ENCODE data around the gene ARHGAP18.

ARHGAP18 gene

DNA sequence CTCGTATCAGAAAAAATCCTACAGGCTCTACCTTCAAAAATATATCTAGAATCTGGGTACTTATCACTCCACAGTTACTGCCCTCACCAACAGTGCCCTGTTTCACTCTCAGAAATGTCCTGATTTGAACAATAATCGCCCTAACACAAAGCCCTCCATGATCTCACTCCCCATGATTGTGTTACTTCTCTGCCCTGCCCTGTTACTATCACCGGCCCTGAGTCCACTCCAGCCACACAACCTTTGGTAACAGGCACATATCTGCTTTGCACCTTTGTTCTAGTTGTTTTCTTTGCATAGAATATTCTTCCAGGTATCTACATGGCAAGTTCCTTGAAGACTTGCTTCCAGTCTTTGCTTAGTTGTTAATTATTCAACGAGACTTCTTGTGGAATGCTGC, 142.0 kb downstream of the ARHGAP18 start:
- Histone ChIP-seq H3K36me3 (replicated peaks; ENCODE audit: insufficient read depth, low read length) (no peaks in the 10 kb centered on the region), H3K79me2 (ENCODE audit: low read length) (no peaks in the 10 kb centered on the region), H3K4me3 (ENCODE audit: low read length) (no peak overlapping the region), H3F3A (ENCODE audit: insufficient read depth, low read length) (no peaks in the 10 kb centered on the region), H3K4me1 (ENCODE audit: low read length) (no peaks in the 10 kb centered on the region), H3K4me2 (ENCODE audit: low read depth, low read length) (no peak overlapping the region), H2AFZ (ENCODE audit: low read length) (no peak overlapping the region), H3K9me2 (replicated peaks; ENCODE audit: insufficient read depth, low read length) (no peaks in the 10 kb centered on the region), H3K9ac (ENCODE audit: low read length) (no peak overlapping the region), H3K27ac (ENCODE audit: low read length) (no peak overlapping the region), H4K20me1 (ENCODE audit: insufficient read depth, low read length) (no peaks in the 10 kb centered on the region), H3K27me3 (replicated peaks; ENCODE audit: insufficient read depth, low read length) (no peaks in the 10 kb centered on the region), H3K9me3 (replicated peaks; ENCODE audit: insufficient read depth, low read length) (no peaks in the 10 kb centered on the region)
- no peak for TF ChIP-seq EZH2phosphoT487 (IDR thresholded peaks at IDR 0.05; ENCODE audit: low read length)
- no peak for TF ChIP-seq EZH2 (optimal IDR thresholded peaks at IDR 0.05; ENCODE audit: low read depth, low read length)
- TF ChIP-seq CTCF (IDR thresholded peaks at IDR 0.05; ENCODE audit: low read length): no peak
- DNase-seq: no peak

GRCh38 chr6:129567374-129567773, 142.6 kb downstream of the ARHGAP18 start:
- Histone ChIP-seq H3K4me1 (ENCODE audit: low read length) (no peaks in the 10 kb centered on the region), H3K4me3 (ENCODE audit: low read length) (no peak overlapping the region), H4K20me1 (ENCODE audit: insufficient read depth, low read length) (no peaks in the 10 kb centered on the region), H3K79me2 (ENCODE audit: low read length) (no peaks in the 10 kb centered on the region), H3K36me3 (replicated peaks; ENCODE audit: insufficient read depth, low read length) (no peaks in the 10 kb centered on the region), H3K27me3 (replicated peaks; ENCODE audit: insufficient read depth, low read length) (no peaks in the 10 kb centered on the region), H3K9me3 (replicated peaks; ENCODE audit: insufficient read depth, low read length) (no peaks in the 10 kb centered on the region), H2AFZ (ENCODE audit: low read length) (no peak overlapping the region), H3F3A (ENCODE audit: insufficient read depth, low read length) (no peaks in the 10 kb centered on the region), H3K4me2 (ENCODE audit: low read depth, low read length) (no peak overlapping the region), H3K9me2 (replicated peaks; ENCODE audit: insufficient read depth, low read length) (no peaks in the 10 kb centered on the region), H3K9ac (ENCODE audit: low read length) (no peak overlapping the region), H3K27ac (ENCODE audit: low read length) (no peak overlapping the region)
- peak; percentile 14 for DNase-seq
- TF ChIP-seq EZH2 (optimal IDR thresholded peaks at IDR 0.05; ENCODE audit: low read depth, low read length): no peak
- peak; percentile 48 for TF ChIP-seq CTCF (IDR thresholded peaks at IDR 0.05; ENCODE audit: low read length)
- TF ChIP-seq EZH2phosphoT487 (IDR thresholded peaks at IDR 0.05; ENCODE audit: low read length): no peak

GRCh38 chr6:129565811-129566210, 144.2 kb downstream of the ARHGAP18 start:
- Histone ChIP-seq H3K9me3 (replicated peaks; ENCODE audit: insufficient read depth, low read length) (no peaks in the 10 kb centered on the region), H3K27ac (ENCODE audit: low read length) (no peak overlapping the region), H3K36me3 (replicated peaks; ENCODE audit: insufficient read depth, low read length) (no peaks in the 10 kb centered on the region), H3K79me2 (ENCODE audit: low read length) (no peaks in the 10 kb centered on the region), H3K27me3 (replicated peaks; ENCODE audit: insufficient read depth, low read length) (no peaks in the 10 kb centered on the region), H3K9me2 (replicated peaks; ENCODE audit: insufficient read depth, low read length) (no peaks in the 10 kb centered on the region), H3K4me1 (ENCODE audit: low read length) (no peaks in the 10 kb centered on the region), H2AFZ (ENCODE audit: low read length) (no peak overlapping the region), H4K20me1 (ENCODE audit: insufficient read depth, low read length) (no peaks in the 10 kb centered on the region), H3K4me2 (ENCODE audit: low read depth, low read length) (no peak overlapping the region), H3K9ac (ENCODE audit: low read length) (no peak overlapping the region), H3F3A (ENCODE audit: insufficient read depth, low read length) (no peaks in the 10 kb centered on the region), H3K4me3 (ENCODE audit: low read length) (no peak overlapping the region)
- no peak for TF ChIP-seq CTCF (IDR thresholded peaks at IDR 0.05; ENCODE audit: low read length)
- no peak for TF ChIP-seq EZH2 (optimal IDR thresholded peaks at IDR 0.05; ENCODE audit: low read depth, low read length)
- no peak for TF ChIP-seq EZH2phosphoT487 (IDR thresholded peaks at IDR 0.05; ENCODE audit: low read length)
- no peak for DNase-seq
